ENCODE results near the gene SPATA3. TPM values are rescaled to one million over a fixed set of nuclear protein-coding genes. Genes with fewer than 3 reads are reported as not detected.

The SPATA3 gene
- total and polyA plus RNA-seq, 2 of the 8 experiments (the other 6 are each of a cell fraction or from before 2014, with no cell fraction given), result not detected

DNA sequence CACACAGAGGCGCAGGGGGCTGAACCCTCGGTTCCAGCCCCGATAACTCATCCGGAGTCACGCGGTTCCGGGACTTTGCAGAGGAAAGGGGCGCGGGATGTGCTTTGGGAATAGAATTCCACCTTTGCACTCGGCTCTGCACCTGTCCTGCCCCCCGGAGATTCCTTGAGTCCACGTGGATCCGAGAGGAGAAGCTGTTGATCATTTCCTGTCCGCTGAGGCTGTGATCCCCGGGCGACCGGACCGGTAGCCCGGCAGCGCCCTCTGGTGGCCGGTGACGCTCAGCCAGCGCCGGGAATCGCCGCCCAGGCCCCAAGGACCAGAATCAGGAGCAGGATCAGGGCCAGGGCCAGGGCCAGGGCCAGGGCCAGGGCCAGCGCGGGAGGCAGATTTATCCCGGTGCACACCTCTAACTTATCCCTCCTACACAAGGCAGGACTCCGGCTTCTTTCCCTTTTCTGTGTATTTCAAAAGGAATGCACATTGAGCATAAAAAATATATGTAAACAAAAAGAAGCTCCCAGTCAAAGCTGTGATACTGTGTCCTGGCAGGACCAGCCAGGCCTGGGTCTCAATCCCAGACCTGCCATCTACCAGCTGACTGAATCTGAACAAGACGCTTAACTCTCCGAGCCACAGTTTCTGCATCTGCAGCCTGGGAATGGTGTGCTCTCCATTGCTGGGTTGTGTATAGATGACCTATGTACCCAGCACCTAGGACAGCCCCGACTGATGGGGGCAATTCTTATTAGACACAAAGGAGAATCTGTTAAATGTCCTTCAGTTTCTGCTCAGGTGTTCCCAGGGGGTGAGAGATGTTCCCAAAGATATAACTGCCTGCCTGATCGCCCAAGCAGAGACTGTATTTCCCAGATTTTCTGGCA, 8.5 kb upstream of the SPATA3 start (continued):
- no peak; a peak in 1 of 4 replicates for TF ChIP-seq SIN3A (conservative IDR thresholded peaks at IDR 0.05 in 1 of 2, IDR thresholded peaks at IDR 0.05 in 1 of 2; ENCODE audit: low read depth in 1 of 2, low read length in 2 of 2)
- TF ChIP-seq RXRA (IDR thresholded peaks at IDR 0.05; ENCODE audit: insufficient read depth, low read depth, low read length), result no peak
- TF ChIP-seq, protein P1, sequence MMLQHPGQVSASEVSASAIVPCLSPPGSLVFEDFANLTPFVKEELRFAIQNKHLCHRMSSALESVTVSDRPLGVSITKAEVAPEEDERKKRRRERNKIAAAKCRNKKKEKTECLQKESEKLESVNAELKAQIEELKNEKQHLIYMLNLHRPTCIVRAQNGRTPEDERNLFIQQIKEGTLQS (IDR thresholded peaks at IDR 0.05; ENCODE audit: insufficient read depth, low read depth, low read length), result no peak
- TF ChIP-seq TBP (IDR thresholded peaks at IDR 0.05; ENCODE audit: low read depth, low read length), result no peak
- peak; percentile 81 for TF ChIP-seq GABPA (IDR thresholded peaks at IDR 0.05; ENCODE audit: borderline replicate concordance, insufficient read depth, low read length)
- no peak for TF ChIP-seq POLR2A (IDR thresholded peaks at IDR 0.05; ENCODE audit: control extremely low read depth in 1 of 2, low read depth in 2 of 2, low read length in 2 of 2)
- TF ChIP-seq JUND (IDR thresholded peaks at IDR 0.05; ENCODE audit: low read length), result no peak
- no peak for TF ChIP-seq EGR1 (IDR thresholded peaks at IDR 0.05; ENCODE audit: borderline replicate concordance, low read depth, low read length)
- TF ChIP-seq TAF1 (IDR thresholded peaks at IDR 0.05; ENCODE audit: low read depth, low read length), result 0 out of 2 replicates have a peak, but pooled peaks have one; percentile 37
- TF ChIP-seq POU5F1 (IDR thresholded peaks at IDR 0.05; ENCODE audit: low read depth, low read length), result no peak
- TF ChIP-seq KDM1A (IDR thresholded peaks at IDR 0.05; ENCODE audit: borderline replicate concordance, low read length), result no peak
- TF ChIP-seq MAFK (IDR thresholded peaks at IDR 0.05; ENCODE audit: low read depth, low read length), result no peak
- TF ChIP-seq NRF1 (IDR thresholded peaks at IDR 0.05; ENCODE audit: low read depth, low read length), result no peak
- peak; percentile 76 for TF ChIP-seq CREB1 (IDR thresholded peaks at IDR 0.05)
- no peak for TF ChIP-seq RNF2 (IDR thresholded peaks at IDR 0.05; ENCODE audit: borderline replicate concordance, low read depth, low read length, missing control alignments, poor library complexity, severe bottlenecking)
- TF ChIP-seq HDAC6 (IDR thresholded peaks at IDR 0.05; ENCODE audit: low read depth, low read length), result no peak
- TF ChIP-seq JUN (IDR thresholded peaks at IDR 0.05; ENCODE audit: low read depth, low read length), result no peak
- TF ChIP-seq, protein P2, sequence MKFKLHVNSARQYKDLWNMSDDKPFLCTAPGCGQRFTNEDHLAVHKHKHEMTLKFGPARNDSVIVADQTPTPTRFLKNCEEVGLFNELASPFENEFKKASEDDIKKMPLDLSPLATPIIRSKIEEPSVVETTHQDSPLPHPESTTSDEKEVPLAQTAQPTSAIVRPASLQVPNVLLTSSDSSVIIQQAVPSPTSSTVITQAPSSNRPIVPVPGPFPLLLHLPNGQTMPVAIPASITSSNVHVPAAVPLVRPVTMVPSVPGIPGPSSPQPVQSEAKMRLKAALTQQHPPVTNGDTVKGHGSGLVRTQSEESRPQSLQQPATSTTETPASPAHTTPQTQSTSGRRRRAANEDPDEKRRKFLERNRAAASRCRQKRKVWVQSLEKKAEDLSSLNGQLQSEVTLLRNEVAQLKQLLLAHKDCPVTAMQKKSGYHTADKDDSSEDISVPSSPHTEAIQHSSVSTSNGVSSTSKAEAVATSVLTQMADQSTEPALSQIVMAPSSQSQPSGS (IDR thresholded peaks at IDR 0.05; ENCODE audit: low read length), result 0 out of 2 replicates have a peak, but pooled peaks have one; percentile 55
- TF ChIP-seq FOSL1 (IDR thresholded peaks at IDR 0.05; ENCODE audit: insufficient read depth, low read depth, low read length), result no peak
- no peak for TF ChIP-seq EP300 (IDR thresholded peaks at IDR 0.05; ENCODE audit: borderline replicate concordance in 1 of 2, low read depth in 2 of 2, low read length in 2 of 2)
- TF ChIP-seq TCF12 (IDR thresholded peaks at IDR 0.05; ENCODE audit: low read depth, low read length), result 0 out of 2 replicates have a peak, but pooled peaks have one; percentile 56
